K562 (cell line): ENCODE data around the gene PTBP3. TPM values are rescaled to one million over a fixed set of nuclear protein-coding genes. Genes with fewer than 3 reads are reported as not detected.

Experiments used
- CCNT2 ChIP-seq: IDR thresholded peaks from 2 replicates; pipeline ENCODE4 v1.6.1; 2011; ENCODE audit warnings: borderline replicate concordance, low read depth, mild to moderate bottlenecking, moderate library complexity, mixed read lengths, low read length; ENCODE audit not compliant: insufficient read length; ENCODE audit errors: extremely low read depth
- GTF3C2 ChIP-seq: IDR thresholded peaks from 3 replicates; pipeline ENCODE4 v1.6.1; 2011; ENCODE audit warnings: borderline replicate concordance, mild to moderate bottlenecking, moderate library complexity; ENCODE audit not compliant: insufficient read length; ENCODE audit errors: extremely low read depth
- HOMEZ ChIP-seq: fragments of 250-450 bp; sonication (Bioruptor Pico); IDR thresholded peaks from 2 replicates; pipeline ENCODE4 v1.4.0; 2020; ENCODE audit warnings: mild to moderate bottlenecking, moderate library complexity
- KLF6 ChIP-seq: fragments of 250-450 bp; sonication (Bioruptor Pico); IDR thresholded peaks from 2 replicates; pipeline ENCODE4 v1.4.0; 2020; ENCODE audit warnings: mild to moderate bottlenecking, moderate library complexity, borderline replicate concordance
- NBN ChIP-seq: fragments of 450-650 bp; IDR thresholded peaks from 2 replicates; pipeline ENCODE4 v1.6.1; 2016; ENCODE audit warnings: low read depth, mild to moderate bottlenecking
- NFE2 ChIP-seq: IDR thresholded peaks from 2 replicates; pipeline ENCODE4 v1.6.1; 2014; ENCODE audit warnings: antibody characterized with exemption, low read depth
- PCBP2 ChIP-seq: fragments of 200-400 bp; formaldehyde crosslinking; IDR thresholded peaks from 2 replicates; pipeline ENCODE4 v1.6.1; 2018; ENCODE audit warnings: low read length, low read depth, mild to moderate bottlenecking, moderate library complexity; ENCODE audit not compliant: poor library complexity, severe bottlenecking
- PHF21A ChIP-seq: fragments of 450-650 bp; IDR thresholded peaks from 2 replicates; pipeline ENCODE4 v1.6.1; 2017; ENCODE audit warnings: low read depth, borderline replicate concordance
- POLR2B ChIP-seq: fragments of 450-650 bp; IDR thresholded peaks from 2 replicates; pipeline ENCODE4 v1.6.1; 2018; ENCODE audit warnings: low read depth; ENCODE audit not compliant: partially characterized antibody
- POU5F1 ChIP-seq: fragments of 150-350 bp; IDR thresholded peaks from 2 replicates; pipeline ENCODE4 v1.6.1; 2014; ENCODE audit warnings: borderline replicate concordance, low read length, low read depth, mild to moderate bottlenecking; ENCODE audit not compliant: partially characterized antibody
- RBFOX2 ChIP-seq: fragments of 200-400 bp; formaldehyde crosslinking; IDR thresholded peaks from 2 replicates; pipeline ENCODE4 v1.6.1; 2017; ENCODE audit warnings: low read depth, mild to moderate bottlenecking, low read length, moderate library complexity
- RCOR1 ChIP-seq, 2 experiments: IDR thresholded peaks; 2 replicates each; pipeline ENCODE4 v1.6.1; 2012; ENCODE audit warnings: low read depth in 2 of 2, low read length in 2 of 2, borderline replicate concordance in 1 of 2, improper control_type of control experiment in 1 of 2
- SMAD4 ChIP-seq: fragments of 250-450 bp; sonication (Bioruptor Pico); conservative IDR thresholded peaks from 2 replicates; pipeline ENCODE4 v1.8.0; 2021; ENCODE audit warnings: inconsistent platforms, mild to moderate bottlenecking, moderate library complexity
- SRSF7 ChIP-seq: fragments of 200-400 bp; formaldehyde crosslinking; optimal IDR thresholded peaks from 2 replicates; pipeline ENCODE3; 2017; ENCODE audit warnings: mild to moderate bottlenecking, low read depth, low read length
- STAG1 ChIP-seq: sonication (generic); formaldehyde crosslinking; IDR thresholded peaks from 2 replicates; pipeline ENCODE4 v1.5.0; 2020; ENCODE audit warnings: missing genetic modification reagents, borderline replicate concordance
- TBL1XR1 ChIP-seq, 2 experiments: IDR thresholded peaks; 2 replicates each; pipeline ENCODE4 v1.6.1; 2012; ENCODE audit warnings: improper control_type of control experiment in 2 of 2, low read length in 2 of 2, mild to moderate bottlenecking in 1 of 2
- U2AF1 ChIP-seq: fragments of 200-400 bp; formaldehyde crosslinking; optimal IDR thresholded peaks from 2 replicates; pipeline ENCODE3; 2017; ENCODE audit warnings: mild to moderate bottlenecking, low read depth, low read length, moderate library complexity
- ZNF449 ChIP-seq: fragments of 250-450 bp; sonication (Bioruptor Pico); IDR thresholded peaks from 2 replicates; pipeline ENCODE4 v1.8.0; 2022; ENCODE audit warnings: moderate library complexity, mild to moderate bottlenecking, inconsistent platforms
- polyA plus RNA-seq, 8 experiments: library from polyadenylated mRNA; depleted of rRNA in 4 of 8; stranded (reverse) in 5 of 8; unstranded in 3 of 8; fragments of >200 nt; fragmentation: Nextera tagmentation in 2 of 8; fragmentation: Illumina TruSeq in 1 of 8; extraction: Ambion mirVana in 2 of 8; extraction: Trizol in 1 of 8; gene quantifications; 2 replicates each; pipeline versions ENCODE4 v1.2.1 to v1.2.3, GENCODE V29; 2011 to 2014; ENCODE audit warnings: inconsistent platforms in 1 of 8, missing spikeins in 1 of 8
- total RNA-seq, 7 experiments: library from RNA; depleted of rRNA in 6 of 7; stranded (reverse); fragments of >200 nt in 6 of 7; fragmentation: Illumina TruSeq in 2 of 7; extraction: Trizol in 2 of 7; gene quantifications; 2 replicates each; pipeline versions ENCODE4 v1.2.1 to v1.2.3, GENCODE V29; 2011 to 2021; ENCODE audit warnings: low replicate concordance in 1 of 7

The PTBP3 gene
- total and polyA plus RNA-seq, 9 of the 15 experiments (the other 6 are each of a cell fraction or from before 2014, with no cell fraction given) = 22.4 to 132 (median 68.0) TPM

- no peak for TF ChIP-seq PCBP2
- peak in 1 of 2 experiments; percentile 7; a peak in 1 of 4 replicates for TF ChIP-seq RCOR1 (IDR thresholded peaks at IDR 0.05; ENCODE audit: borderline replicate concordance in 1 of 2, low read depth in 2 of 2, low read length in 2 of 2)
- no peak for TF ChIP-seq POU5F1
- TF ChIP-seq SRSF7 = no peak
- TF ChIP-seq KLF6 (CRISPR knock-in tag) = no peak
- TF ChIP-seq HOMEZ (CRISPR knock-in tag) = no peak
- peak; percentile 98 for TF ChIP-seq CCNT2
- TF ChIP-seq SMAD4 (CRISPR knock-in tag) = peak; percentile 93
- peak; percentile 93 for TF ChIP-seq RBFOX2
- no peak for TF ChIP-seq GTF3C2
- TF ChIP-seq TBL1XR1 (IDR thresholded peaks at IDR 0.05; ENCODE audit: low read length in 2 of 2) = peak in 1 of 2 experiments; percentile 38; a peak in 1 of 4 replicates
- TF ChIP-seq POLR2B = peak; percentile 45
- TF ChIP-seq STAG1 = no peak
- TF ChIP-seq NFE2 = 0 out of 2 replicates have a peak, but pooled peaks have one; percentile 42
- no peak for TF ChIP-seq U2AF1
- TF ChIP-seq NBN = no peak
- TF ChIP-seq PHF21A = no peak
- 0 out of 2 replicates have a peak, but pooled peaks have one; percentile 17 for TF ChIP-seq ZNF449 (CRISPR knock-in tag)
These were observed 158.2 kb downstream of the PTBP3 start, which contains the start of gene SUSD1 (continued) for GRCh38 chr9:112174965-112175795.
